CD4-positive, alpha-beta T cell treated with Interferon gamma for 1 hour (primary cell): Measurements from ENCODE around the gene HTT-AS.
A peak's percentile ranks its signal among the peaks of the same experiment; 100 is the strongest.
"Not testable (repeated sequence)": the region's sequence is repeated elsewhere in the genome, so short reads cannot be mapped to it uniquely, and the experiment has no call there.

Experiments used
- DNase-seq: peaks from one replicate; pipeline ENCODE4 v3.0.0-alpha.2; 2020

The HTT-AS gene

GRCh38 chr4:3085948-3086670 lies 11.8 kb upstream of the HTT-AS start:
- no peak for DNase-seq

GRCh38 chr4:3083732-3084131 lies 9.4 kb upstream of the HTT-AS start:
- DNase-seq: no peak

GRCh38 chr4:3082925-3083515 lies 8.7 kb upstream of the HTT-AS start:
- no peak for DNase-seq

GRCh38 chr4:3079694-3080123 lies 5.4 kb upstream of the HTT-AS start:
- peak; percentile 33 for DNase-seq

- DNase-seq: peak; percentile 24
Observed at GRCh38 chr4:3077796-3078195, 3.5 kb upstream of the HTT-AS start.

- DNase-seq: no peak
Observed at GRCh38 chr4:3075652-3075981, 1.3 kb upstream of the HTT-AS start.

- peak; percentile 62 for DNase-seq
Observed at GRCh38 chr4:3074846-3075651, 711 bp upstream of the HTT-AS start.

- no peak for DNase-seq
Observed at GRCh38 chr4:3073158-3074077, 920 bp downstream of the HTT-AS start.

GRCh38 chr4:3071811-3072210 lies 2.5 kb downstream of the HTT-AS start:
- no peak for DNase-seq

GRCh38 chr4:3070709-3071500 lies 3.4 kb downstream of the HTT-AS start:
- no peak for DNase-seq

- DNase-seq: no peak
Observed at GRCh38 chr4:3069661-3070199, 4.6 kb downstream of the HTT-AS start.

GRCh38 chr4:3067473-3068001 lies 6.8 kb downstream of the HTT-AS start:
- no peak for DNase-seq

- no peak for DNase-seq
Observed at GRCh38 chr4:3066836-3067400, 7.4 kb downstream of the HTT-AS start.

GRCh38 chr4:3065551-3065950 lies 8.8 kb downstream of the HTT-AS start:
- no peak for DNase-seq

GRCh38 chr4:3062471-3062870 lies 11.9 kb downstream of the HTT-AS start:
- DNase-seq: no peak

- no peak for DNase-seq
Observed at GRCh38 chr4:3060946-3061345, 13.4 kb downstream of the HTT-AS start.

GRCh38 chr4:3059943-3060342 lies 14.4 kb downstream of the HTT-AS start:
- DNase-seq: no peak

GRCh38 chr4:3054169-3054759 lies 20.1 kb downstream of the HTT-AS start:
- no peak for DNase-seq

GRCh38 chr4:3051141-3051897 lies 23.0 kb downstream of the HTT-AS start:
- not testable (repeated sequence) for DNase-seq
